ENCODE results near the gene GAS7.

DNA sequence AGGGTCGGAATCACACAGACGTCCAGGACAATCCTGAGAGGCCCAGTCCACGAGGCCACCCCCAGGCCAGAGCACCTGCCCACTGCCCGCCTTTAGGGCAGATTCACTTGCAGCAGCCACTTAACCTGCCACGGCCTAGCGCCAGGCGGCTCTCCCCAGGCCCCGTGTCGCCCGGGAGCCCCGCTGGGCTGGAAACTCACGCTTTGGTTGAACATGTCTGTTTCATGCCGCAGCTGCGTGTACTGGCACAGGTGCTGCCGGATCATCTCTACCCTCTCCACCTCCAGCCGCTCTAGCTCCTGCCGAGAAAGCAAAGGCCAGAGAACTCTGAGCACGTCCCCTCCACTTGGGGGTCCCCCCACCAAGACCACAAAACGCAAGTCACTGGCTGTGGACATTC is 280.6 kb downstream of the GAS7 start:
- TF ChIP-seq, protein P1, sequence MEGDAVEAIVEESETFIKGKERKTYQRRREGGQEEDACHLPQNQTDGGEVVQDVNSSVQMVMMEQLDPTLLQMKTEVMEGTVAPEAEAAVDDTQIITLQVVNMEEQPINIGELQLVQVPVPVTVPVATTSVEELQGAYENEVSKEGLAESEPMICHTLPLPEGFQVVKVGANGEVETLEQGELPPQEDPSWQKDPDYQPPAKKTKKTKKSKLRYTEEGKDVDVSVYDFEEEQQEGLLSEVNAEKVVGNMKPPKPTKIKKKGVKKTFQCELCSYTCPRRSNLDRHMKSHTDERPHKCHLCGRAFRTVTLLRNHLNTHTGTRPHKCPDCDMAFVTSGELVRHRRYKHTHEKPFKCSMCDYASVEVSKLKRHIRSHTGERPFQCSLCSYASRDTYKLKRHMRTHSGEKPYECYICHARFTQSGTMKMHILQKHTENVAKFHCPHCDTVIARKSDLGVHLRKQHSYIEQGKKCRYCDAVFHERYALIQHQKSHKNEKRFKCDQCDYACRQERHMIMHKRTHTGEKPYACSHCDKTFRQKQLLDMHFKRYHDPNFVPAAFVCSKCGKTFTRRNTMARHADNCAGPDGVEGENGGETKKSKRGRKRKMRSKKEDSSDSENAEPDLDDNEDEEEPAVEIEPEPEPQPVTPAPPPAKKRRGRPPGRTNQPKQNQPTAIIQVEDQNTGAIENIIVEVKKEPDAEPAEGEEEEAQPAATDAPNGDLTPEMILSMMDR (IDR thresholded peaks at IDR 0.05) = no peak
- no peak for TF ChIP-seq POLR2A (IDR thresholded peaks at IDR 0.05)

Data from stomach (tissue), 4 donors.